GM21786 (cell line): ENCODE results near the gene TRIM47.

ENCODE experiments used
- ATAC-seq: cut with Tn5 transposase; IDR thresholded peaks from one replicate; pipeline ENCODE4 v1.9.1; 2021; ENCODE audit not compliant: unreplicated experiment

The TRIM47 gene

GRCh38 chr17:75834279-75834920 is 44.0 kb downstream of the TRIM47 start:
- ATAC-seq = no peak

GRCh38 chr17:75832652-75833400 is 45.6 kb downstream of the TRIM47 start:
- no peak for ATAC-seq

- no peak for ATAC-seq
These were observed 46.2 kb downstream of the TRIM47 start for GRCh38 chr17:75832164-75832651.

- ATAC-seq = no peak
These were observed 47.3 kb downstream of the TRIM47 start for GRCh38 chr17:75831032-75831571.

GRCh38 chr17:75830164-75831031 is 48.0 kb downstream of the TRIM47 start:
- ATAC-seq = no peak

GRCh38 chr17:75829747-75830146 is 48.6 kb downstream of the TRIM47 start:
- ATAC-seq = no peak

- no peak for ATAC-seq
These were observed 49.6 kb downstream of the TRIM47 start for GRCh38 chr17:75828741-75829140.

- ATAC-seq = no peak
These were observed 50.3 kb downstream of the TRIM47 start for GRCh38 chr17:75828076-75828400.

- ATAC-seq = peak; percentile 46
These were observed 50.9 kb downstream of the TRIM47 start for GRCh38 chr17:75827308-75828075.

GRCh38 chr17:75826561-75827307 is 51.6 kb downstream of the TRIM47 start:
- ATAC-seq = no peak

GRCh38 chr17:75825748-75826370 is 52.5 kb downstream of the TRIM47 start:
- no peak for ATAC-seq

GRCh38 chr17:75825149-75825552 is 53.2 kb downstream of the TRIM47 start:
- no peak for ATAC-seq

- ATAC-seq = no peak
These were observed 53.7 kb downstream of the TRIM47 start for GRCh38 chr17:75824666-75825065.
